Stimulated activated CD8-positive, alpha-beta memory T cell treated with anti-CD3 and anti-CD28 coated beads, Interleukin-7, amount 100 ng/mL, for 4 hours (primary cell): Measurements from ENCODE around the gene HECTD1.
"Not testable (repeated sequence)": the region's sequence is repeated elsewhere in the genome, so short reads cannot be mapped to it uniquely, and the experiment has no call there.

Experiments used
- DNase-seq, 2 donors: peaks; one replicate each; pipeline ENCODE4 v3.0.0-alpha.2; 2020; ENCODE audit warnings: low read depth in 2 of 2

HECTD1 gene

DNA sequence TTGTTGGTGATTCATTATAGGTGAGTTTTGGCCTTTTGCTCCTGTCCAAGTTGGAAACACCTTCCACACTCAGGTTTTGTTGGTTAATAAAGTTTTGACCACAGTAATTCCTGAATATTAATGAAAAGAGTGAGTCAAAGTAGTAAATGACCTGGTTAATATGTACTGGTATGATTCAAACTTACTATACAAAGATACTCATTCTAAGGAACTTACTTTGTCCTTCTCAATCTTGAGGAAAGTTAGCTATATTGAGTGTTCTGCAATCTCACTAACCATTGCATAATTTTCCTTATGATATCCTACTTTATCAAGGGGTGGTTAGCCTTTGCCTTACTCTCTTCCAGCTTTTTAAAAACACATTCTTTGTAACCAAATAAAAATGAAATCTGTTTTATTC lies 20.9 kb upstream of the HECTD1 start:
- no peak for DNase-seq

DNA sequence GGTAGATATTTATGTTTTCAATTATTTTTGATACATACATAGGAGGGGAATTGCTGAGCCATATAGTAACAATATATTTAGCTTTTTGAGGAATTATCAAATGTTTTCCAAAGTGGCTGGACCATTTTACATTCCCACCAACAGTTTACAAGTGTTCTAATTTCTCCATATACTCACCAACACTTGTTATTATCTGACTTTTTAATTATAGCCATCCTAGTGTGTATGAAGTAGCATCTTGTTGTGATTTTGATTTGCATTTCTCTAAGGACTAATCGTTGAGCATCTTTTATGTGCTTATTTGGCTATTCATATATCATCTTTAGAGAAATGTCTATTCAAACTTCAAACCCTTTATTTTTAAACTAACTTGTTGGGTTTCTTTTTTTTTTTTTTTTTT lies 17.2 kb upstream of the HECTD1 start:
- DNase-seq, result no peak

GRCh38 chr14:31223331-31223730 lies 15.7 kb upstream of the HECTD1 start:
- no peak for DNase-seq

GRCh38 chr14:31222834-31223233 lies 15.2 kb upstream of the HECTD1 start:
- no peak for DNase-seq

DNA sequence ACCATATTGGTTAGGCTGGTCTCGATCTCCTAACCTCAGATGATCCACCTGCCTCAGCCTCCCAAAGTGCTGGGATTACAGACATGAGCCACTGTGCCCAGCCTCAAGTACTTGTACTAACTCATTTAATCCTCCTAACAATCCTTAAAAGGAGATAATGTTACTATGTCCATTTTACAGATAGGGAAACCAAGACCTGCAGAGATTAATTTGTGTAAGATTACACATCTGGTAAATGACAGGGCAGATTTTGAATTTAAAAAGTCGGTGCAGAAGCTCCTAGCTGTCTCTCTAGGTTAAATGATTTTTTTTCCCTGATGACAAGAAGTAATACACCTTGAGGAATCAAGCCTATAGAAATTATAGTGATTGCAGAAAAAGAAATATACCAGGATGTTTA lies 13.7 kb upstream of the HECTD1 start:
- DNase-seq, result no peak

GRCh38 chr14:31219169-31219568 lies 11.6 kb upstream of the HECTD1 start:
- no peak for DNase-seq

GRCh38 chr14:31216359-31216758 lies 8.8 kb upstream of the HECTD1 start:
- no peak for DNase-seq

DNA sequence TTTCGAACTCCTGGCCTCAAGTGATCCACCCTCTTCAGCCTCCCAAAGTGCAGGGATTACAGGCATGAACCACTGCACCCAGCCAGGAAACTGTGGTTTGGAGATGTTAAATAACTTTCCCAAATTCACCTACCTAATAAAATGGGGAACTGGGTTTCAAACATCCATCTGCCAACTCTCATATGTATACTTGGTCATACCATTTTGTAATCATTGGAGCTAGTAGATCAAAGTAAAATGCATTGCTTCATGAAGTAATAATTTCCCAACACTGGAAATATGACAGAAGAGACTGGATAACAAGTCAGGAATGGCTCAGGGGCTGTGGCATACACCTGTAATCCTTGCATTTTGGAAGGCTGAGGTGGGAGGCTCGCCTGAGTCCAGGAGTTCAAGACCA lies 5.3 kb upstream of the HECTD1 start:
- DNase-seq, result no peak

- no peak for DNase-seq
These were observed 2.0 kb upstream of the HECTD1 start for GRCh38 chr14:31209605-31210004.

DNA sequence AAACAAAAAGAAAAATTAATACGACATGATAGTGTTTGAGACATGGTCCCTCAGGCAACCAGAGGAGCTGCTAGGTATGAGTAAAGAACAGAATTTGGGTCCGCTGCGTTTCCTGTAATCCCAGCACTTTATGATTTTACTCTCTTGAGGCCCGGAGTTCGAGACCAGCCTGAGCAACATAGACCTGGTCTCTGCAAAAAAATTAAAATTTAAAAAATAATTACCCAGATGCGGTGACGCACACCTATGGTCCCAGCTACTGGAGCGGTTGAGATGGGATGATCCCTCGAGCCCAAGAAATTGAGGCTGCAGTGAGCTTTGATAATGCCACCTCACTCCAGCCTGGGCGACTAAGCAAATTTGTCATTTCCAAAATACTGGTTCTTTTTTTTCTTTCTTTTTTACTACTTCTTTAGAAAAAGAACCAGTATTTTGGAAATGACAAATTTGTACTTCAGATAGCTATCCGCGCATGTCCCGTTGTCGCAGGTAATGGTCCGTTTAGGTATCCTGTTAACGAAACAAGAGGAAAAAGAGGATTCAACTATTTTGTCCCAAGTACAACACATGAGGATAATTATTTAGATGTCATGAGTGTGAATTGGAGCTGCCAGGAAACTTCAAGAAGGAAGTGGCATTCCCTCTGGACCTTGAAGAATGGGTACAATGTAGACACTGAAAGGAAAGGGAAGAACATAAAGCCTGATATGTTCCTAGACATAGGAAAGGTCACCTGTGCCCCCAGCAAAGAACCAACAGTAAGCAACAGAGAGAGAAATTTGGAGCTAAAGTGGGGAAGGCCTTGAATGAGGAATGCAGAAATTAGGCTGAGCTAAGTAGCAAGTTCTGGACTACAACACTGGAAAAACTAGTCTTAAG lies 1.2 kb upstream of the HECTD1 start:
- DNase-seq, result no peak

DNA sequence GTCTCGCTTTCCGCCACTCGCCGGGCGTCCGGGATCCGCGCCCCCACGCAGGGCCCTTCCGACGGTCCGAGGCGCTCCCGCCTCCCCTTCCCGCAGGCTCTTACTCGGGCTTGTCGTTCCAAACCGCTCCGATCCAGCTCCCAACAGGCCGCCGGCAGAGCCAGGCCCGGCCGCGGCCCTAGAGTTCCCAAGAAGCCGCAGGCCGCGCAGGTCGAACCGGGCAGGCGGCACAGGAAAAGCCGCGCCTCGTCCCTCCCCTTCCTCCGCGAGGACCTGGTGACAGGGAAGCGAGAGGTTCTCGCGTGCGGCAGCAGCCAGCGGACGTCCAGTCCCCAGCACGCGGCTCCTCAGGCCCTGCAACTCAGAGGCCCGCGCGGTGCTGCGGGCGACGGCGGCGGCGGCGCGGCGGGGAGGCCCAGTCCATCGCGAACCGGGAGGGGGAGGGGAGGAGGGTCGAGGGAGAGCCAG lies 272 bp downstream of the HECTD1 start:
- no peak for DNase-seq

- DNase-seq, result peak; percentile 21 to 34
These were observed 882 bp downstream of the HECTD1 start for GRCh38 chr14:31206536-31207286.

DNA sequence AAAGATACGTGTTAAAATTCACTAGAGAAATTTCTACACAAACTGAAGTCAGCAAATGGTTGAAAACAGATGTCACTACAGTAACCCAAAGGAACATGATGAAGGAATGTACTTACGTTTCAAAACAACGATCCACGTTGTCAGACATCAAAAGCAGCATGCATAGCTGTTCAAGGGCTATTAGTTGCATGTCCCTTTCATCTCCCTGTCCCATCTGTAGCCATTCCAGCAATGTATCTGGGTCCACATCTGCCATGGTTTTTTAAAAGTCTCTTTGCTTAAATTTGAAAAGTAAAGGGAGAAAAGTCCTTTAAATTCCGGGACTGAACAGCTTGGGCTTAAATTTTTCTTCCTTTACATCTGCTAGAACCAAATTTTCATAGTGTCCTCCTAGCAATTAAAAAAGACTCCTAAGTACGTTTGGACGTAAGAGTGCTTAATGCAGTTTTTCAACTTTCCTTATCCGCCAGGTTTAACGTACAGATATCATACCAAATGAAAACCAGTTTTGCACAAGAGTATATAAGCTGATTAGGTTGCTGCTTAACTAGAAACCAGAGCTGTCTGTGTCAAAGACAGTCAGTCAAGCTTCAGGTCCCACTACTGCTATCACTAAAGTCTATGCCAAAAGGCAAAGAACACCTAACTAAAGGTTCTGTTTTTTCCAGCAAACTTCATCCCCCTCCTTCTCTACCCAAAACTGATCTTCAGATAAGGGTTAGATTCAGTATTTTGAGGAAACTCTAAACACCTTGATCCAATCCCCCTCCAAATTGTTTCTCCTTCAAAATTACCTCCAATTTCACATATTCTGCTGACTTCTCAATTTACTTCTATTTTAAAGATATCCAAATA lies 1.7 kb downstream of the HECTD1 start:
- DNase-seq, result no peak

DNA sequence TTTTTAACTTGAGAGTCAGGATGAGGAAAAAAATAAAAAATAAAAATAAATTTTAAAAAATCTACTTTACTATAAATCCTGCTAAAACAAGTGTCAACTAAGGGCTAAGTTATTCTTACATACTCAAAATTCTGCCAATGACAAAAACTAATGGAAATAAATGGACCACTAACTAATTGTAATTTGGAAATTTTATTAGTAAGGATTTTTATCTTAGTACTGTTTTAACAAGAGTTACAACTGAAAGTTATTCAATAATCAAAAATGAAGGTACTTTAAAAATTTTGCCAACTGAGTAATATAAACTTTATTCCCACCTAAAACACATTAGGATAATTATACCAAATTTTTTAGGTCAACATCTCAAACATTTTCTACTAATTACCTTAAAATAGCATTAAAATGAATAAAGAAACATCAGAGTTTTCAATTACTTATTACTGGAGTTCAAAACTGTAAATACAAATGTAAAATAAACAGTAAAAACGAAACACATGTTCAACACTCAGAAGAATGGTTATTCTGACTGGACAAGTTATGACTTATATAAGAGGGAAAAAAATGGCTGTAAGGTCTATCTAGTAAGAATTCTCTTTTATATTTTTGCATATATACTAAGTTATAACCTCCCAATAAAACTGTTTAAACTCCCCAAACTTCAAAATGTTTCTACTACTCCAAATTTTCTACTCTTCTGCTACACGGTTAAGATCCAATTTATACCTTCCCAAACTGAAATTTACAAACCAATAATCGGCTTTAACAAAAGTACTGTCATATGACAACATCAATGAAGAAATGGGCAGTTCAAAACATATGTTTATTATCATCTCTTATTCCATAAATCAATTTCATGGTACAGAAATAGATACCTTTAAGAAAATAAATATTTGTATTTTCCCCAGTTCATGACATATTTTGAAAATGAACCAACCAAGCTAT lies 2.7 kb downstream of the HECTD1 start:
- DNase-seq, result no peak

DNA sequence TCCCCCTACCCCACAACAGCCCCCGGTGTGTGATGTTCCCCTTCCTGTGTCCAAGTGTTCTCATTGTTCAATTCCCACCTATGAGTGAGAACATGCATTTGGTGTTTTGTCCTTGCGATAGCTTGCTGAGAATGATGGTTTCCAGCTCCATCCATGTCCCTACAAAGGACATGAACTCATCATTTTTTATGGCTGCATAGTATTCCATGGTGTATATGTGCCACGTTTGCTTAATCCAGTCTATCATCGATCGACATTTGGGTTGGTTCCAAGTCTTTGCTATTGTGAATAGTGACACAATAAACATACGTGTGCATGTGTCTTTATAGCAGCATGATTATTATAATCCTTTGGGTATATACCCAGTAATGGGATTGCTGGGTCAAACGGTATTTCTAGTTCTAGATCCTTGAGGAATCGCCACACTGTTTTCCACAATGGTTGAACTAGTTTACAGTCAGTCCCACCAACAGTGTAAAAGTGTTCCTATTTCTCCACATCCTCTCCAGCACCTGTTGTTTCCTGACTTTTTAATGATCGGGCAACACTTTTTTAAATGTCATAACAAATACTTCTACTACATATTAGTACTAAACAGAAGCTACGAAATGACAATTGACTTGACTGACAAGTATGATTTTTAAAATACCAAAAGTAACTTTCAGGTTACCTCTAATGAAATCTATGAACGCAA lies 3.5 kb downstream of the HECTD1 start:
- DNase-seq, result not testable (repeated sequence)

DNA sequence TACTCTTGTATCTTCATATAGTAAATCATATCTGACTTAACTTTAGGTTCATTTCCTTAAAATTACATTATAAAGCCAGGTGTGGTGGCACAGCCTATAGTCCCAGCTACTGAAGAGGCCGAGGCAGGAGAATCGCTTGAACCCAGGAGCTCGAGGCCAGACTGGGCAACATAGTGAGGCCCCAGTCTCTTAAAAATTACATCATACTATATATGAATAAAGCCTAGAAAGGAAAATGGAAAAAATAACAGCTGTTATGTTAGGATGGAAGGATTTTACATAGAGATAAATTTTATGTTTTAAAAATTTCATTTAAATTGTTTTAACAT lies 4.2 kb downstream of the HECTD1 start:
- DNase-seq, result no peak

DNA sequence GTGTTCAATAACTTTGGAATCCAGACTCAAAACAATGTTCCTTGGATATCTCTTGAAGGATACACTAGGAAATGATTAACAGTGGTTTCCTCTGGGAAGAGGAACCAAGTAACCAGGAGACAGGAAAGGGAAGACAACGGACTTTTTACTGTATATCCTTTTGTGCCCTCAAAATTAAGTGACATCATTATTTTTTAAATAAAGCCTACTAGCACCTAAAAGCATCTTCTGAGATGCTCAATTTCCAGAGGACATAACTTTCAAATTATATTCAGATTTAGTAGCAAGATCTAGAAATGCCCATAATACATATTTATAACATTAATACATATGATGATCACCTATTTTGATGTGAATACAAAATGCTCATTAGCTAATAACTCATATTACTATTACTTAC lies 6.5 kb downstream of the HECTD1 start:
- DNase-seq, result no peak

DNA sequence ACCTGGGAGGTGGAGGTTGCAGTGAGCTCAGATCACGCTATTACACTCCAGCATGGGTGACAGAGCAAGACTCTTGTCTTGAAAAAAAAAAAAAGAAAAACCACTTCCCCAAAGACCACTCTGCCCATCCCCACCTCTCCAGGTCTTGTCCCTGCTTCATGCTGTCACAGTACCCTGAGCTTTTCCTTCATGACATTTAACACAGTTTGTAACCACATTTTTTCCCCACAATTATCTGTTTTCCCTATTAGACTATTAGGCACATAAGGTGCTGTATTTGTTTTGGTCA lies 6.9 kb downstream of the HECTD1 start:
- DNase-seq, result no peak

DNA sequence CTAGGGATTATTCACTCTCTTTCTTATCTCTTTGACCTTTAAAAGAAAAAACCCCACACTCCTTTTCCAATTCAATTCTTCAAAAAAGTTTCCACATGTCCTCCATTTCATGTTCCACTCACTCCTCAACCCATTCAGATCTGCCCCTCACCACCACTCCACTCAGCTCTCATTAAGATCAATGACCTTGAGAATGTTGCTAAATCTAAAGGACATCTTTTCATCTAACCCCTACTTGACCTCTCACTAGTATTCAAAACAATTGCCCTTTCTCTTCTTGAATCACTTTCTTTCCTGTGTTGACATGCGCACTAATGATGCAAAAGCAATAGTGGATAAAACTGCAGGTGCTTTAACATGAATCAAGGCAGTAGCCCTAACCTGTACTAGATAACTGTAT lies 9.9 kb downstream of the HECTD1 start:
- no peak for DNase-seq

GRCh38 chr14:31196839-31197492 lies 10.6 kb downstream of the HECTD1 start:
- DNase-seq, result no peak
